ENCODE data around the gene GNMT. TPM values are rescaled to one million over a fixed set of nuclear protein-coding genes. Genes with fewer than 3 reads are reported as not detected.
A peak's percentile ranks its signal among the peaks of the same experiment; 100 is the strongest.

Gene GNMT
- total RNA-seq, 1 experiment from 2014 or later = 1.8 TPM

- H3K4me3 ChIP-seq (ENCODE audit: low read depth, low read length, poor library complexity, severe bottlenecking) = no peak overlapping the region
- ChIA-PET POLR2A (ENCODE audit: low non-redundant PET) (no interaction called here), CTCF (interaction anchor here (1.3 kb wide), 1 partner anchor 12 kb away, joined by 3 read pairs; the partner anchor contains the start of gene PPP2R5D)
- H3K36me3 ChIP-seq (ENCODE audit: insufficient read depth, low read length, poor library complexity, severe bottlenecking) = peaks cover 7% of the 10 kb centered on the region
- DNase-seq (ENCODE audit: low spot score) = no peak
- H3K27me3 ChIP-seq (replicated peaks; ENCODE audit: insufficient read depth, low read depth, low read length, poor library complexity) = no peaks in the 10 kb centered on the region
- peak overlapping the region; percentile 71 for H3K27ac ChIP-seq (ENCODE audit: low read depth, low read length, poor library complexity, severe bottlenecking)
- H3K4me1 ChIP-seq (ENCODE audit: insufficient read depth, low read length, poor library complexity, severe bottlenecking) = peaks cover 10% of the 10 kb centered on the region
- no peaks in the 10 kb centered on the region for H3K9me3 ChIP-seq (ENCODE audit: low read depth, low read length, poor library complexity, severe bottlenecking)
- TF ChIP-seq, protein P1, sequence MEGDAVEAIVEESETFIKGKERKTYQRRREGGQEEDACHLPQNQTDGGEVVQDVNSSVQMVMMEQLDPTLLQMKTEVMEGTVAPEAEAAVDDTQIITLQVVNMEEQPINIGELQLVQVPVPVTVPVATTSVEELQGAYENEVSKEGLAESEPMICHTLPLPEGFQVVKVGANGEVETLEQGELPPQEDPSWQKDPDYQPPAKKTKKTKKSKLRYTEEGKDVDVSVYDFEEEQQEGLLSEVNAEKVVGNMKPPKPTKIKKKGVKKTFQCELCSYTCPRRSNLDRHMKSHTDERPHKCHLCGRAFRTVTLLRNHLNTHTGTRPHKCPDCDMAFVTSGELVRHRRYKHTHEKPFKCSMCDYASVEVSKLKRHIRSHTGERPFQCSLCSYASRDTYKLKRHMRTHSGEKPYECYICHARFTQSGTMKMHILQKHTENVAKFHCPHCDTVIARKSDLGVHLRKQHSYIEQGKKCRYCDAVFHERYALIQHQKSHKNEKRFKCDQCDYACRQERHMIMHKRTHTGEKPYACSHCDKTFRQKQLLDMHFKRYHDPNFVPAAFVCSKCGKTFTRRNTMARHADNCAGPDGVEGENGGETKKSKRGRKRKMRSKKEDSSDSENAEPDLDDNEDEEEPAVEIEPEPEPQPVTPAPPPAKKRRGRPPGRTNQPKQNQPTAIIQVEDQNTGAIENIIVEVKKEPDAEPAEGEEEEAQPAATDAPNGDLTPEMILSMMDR (conservative IDR thresholded peaks at IDR 0.05; ENCODE audit: low read depth, low read length) = no peak
- TF ChIP-seq EZH2 (IDR thresholded peaks at IDR 0.05; ENCODE audit: borderline replicate concordance, low read depth, low read length, poor library complexity, severe bottlenecking) = no peak
- intact Hi-C loops (cut with micrococcal nuclease; ENCODE audit: unreplicated experiment) = no loop called here
- no TSS peak for BruUV-seq (replicated peaks)
These were observed 11.3 kb downstream of the GNMT start for GRCh38 chr6:42971746-42972327.

DNA sequence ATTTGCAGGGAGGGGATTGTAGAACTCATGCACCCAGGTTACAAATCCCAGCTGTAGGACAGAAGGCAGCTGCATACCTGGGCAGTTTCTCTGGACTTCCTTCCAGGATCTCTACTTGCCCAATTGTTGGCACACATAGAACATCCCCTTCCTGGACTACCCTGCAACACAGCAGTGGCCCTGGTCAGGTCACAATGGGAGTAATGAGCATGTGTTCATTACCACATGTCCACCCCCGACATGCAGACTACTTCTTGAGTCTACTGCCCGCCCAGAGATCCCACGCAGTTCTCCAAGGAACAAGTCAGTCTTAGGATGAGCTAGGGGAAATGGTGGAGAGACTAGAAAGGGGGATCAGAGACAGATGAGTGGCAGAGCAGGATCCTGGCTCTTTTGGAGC is 13.4 kb downstream of the GNMT start:
- Histone ChIP-seq H3K9me3 (ENCODE audit: low read depth, low read length, poor library complexity, severe bottlenecking) (no peaks in the 10 kb centered on the region), H3K27me3 (replicated peaks; ENCODE audit: insufficient read depth, low read depth, low read length, poor library complexity) (no peaks in the 10 kb centered on the region), H3K4me3 (ENCODE audit: low read depth, low read length, poor library complexity, severe bottlenecking) (no peak overlapping the region), H3K36me3 (ENCODE audit: insufficient read depth, low read length, poor library complexity, severe bottlenecking) (peaks cover 10% of the 10 kb centered on the region), H3K4me1 (ENCODE audit: insufficient read depth, low read length, poor library complexity, severe bottlenecking) (peaks cover 10% of the 10 kb centered on the region), H3K27ac (ENCODE audit: low read depth, low read length, poor library complexity, severe bottlenecking) (no peak overlapping the region)
- no peak for DNase-seq (ENCODE audit: low spot score)
- BruUV-seq (replicated peaks) = no TSS peak
- ChIA-PET CTCF (no interaction called here), POLR2A (ENCODE audit: low non-redundant PET) (no interaction called here)
- TF ChIP-seq, protein P1 (conservative IDR thresholded peaks at IDR 0.05; ENCODE audit: low read depth, low read length) = no peak
- no peak for TF ChIP-seq EZH2 (IDR thresholded peaks at IDR 0.05; ENCODE audit: borderline replicate concordance, low read depth, low read length, poor library complexity, severe bottlenecking)
- intact Hi-C loops (cut with micrococcal nuclease; ENCODE audit: unreplicated experiment) = no loop called here

DNA sequence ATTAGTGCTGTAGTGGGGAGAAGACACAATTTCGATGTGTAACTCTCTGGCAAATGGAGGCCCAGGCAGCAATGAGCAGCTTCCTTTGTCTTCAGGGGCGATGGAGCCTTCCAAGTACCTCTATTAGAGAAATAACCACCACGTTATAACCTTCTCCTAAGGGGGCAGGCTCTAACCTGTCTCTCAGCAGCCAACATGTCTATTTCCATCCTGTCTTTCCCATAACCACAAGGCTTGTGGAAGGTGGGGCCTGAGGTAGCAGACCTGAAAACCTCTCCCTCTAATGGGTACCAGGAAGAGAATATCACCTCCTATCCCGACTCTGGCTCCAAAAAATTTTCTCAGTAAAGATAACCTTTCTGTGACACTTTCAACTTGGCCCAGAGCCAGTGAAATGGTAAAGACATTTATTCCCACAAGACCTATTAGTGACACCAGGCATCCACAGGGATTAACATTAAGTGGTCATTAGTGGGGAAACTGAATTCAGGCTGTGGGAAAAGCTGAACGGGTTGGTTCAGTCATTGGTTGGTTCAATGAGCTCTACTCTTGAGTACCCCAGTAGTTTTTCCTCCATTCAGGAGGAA is 14.5 kb downstream of the GNMT start:
- intact Hi-C loops (cut with micrococcal nuclease; ENCODE audit: unreplicated experiment) = no loop called here
- H3K27me3 ChIP-seq (replicated peaks; ENCODE audit: insufficient read depth, low read depth, low read length, poor library complexity) = no peaks in the 10 kb centered on the region
- H3K4me3 ChIP-seq (ENCODE audit: low read depth, low read length, poor library complexity, severe bottlenecking) = no peak overlapping the region
- no TSS peak for BruUV-seq (replicated peaks)
- H3K27ac ChIP-seq (ENCODE audit: low read depth, low read length, poor library complexity, severe bottlenecking) = no peak overlapping the region
- DNase-seq (ENCODE audit: low spot score) = no peak
- no peak for TF ChIP-seq EZH2 (IDR thresholded peaks at IDR 0.05; ENCODE audit: borderline replicate concordance, low read depth, low read length, poor library complexity, severe bottlenecking)
- TF ChIP-seq, protein P1 (conservative IDR thresholded peaks at IDR 0.05; ENCODE audit: low read depth, low read length) = no peak
- POLR2A ChIA-PET (ENCODE audit: low non-redundant PET) = no interaction called here
- CTCF ChIA-PET = interaction anchor here (0.7 kb wide), 1 partner anchor 714 kb away, joined by 3 read pairs; no protein-coding TSS in a partner anchor
- H3K9me3 ChIP-seq (ENCODE audit: low read depth, low read length, poor library complexity, severe bottlenecking) = no peaks in the 10 kb centered on the region
- H3K36me3 ChIP-seq (ENCODE audit: insufficient read depth, low read length, poor library complexity, severe bottlenecking) = peaks cover 10% of the 10 kb centered on the region
- H3K4me1 ChIP-seq (ENCODE audit: insufficient read depth, low read length, poor library complexity, severe bottlenecking) = peaks cover 16% of the 10 kb centered on the region

Data from A673 (cell line).